ENCODE measurements around the gene BNC1. TPM values are rescaled to one million over a fixed set of nuclear protein-coding genes. Genes with fewer than 3 reads are reported as not detected.

The BNC1 gene
- total RNA-seq, 1 donor from 2014 or later: 0.67 TPM

- no peak overlapping the region for H3K4me3 Mint-ChIP-seq (ENCODE audit: low read depth)
- peaks cover 8% of the 10 kb centered on the region for H3K4me1 Mint-ChIP-seq (ENCODE audit: low read depth)
- DNase-seq (ENCODE audit: low spot score, unreplicated experiment): no peak
- no peak overlapping the region for H3K27ac Mint-ChIP-seq
- peaks cover 3% of the 10 kb centered on the region for H3K27me3 Mint-ChIP-seq
- TF ChIP-seq CTCF (IDR thresholded peaks at IDR 0.05; ENCODE audit: unreplicated experiment): no peak
- H3K36me3 Mint-ChIP-seq (ENCODE audit: insufficient read depth): no peaks in the 10 kb centered on the region
- no peaks in the 10 kb centered on the region for H3K9me3 Mint-ChIP-seq (ENCODE audit: low read depth)
These were observed 38.2 kb upstream of the BNC1 start for GRCh38 chr15:83322691-83323090.

- peaks cover 3% of the 10 kb centered on the region for H3K27me3 Mint-ChIP-seq
- no peak overlapping the region for H3K4me3 Mint-ChIP-seq (ENCODE audit: low read depth)
- no peaks in the 10 kb centered on the region for H3K36me3 Mint-ChIP-seq (ENCODE audit: insufficient read depth)
- no peak overlapping the region for H3K27ac Mint-ChIP-seq
- DNase-seq (ENCODE audit: low spot score, unreplicated experiment): no peak
- TF ChIP-seq CTCF (IDR thresholded peaks at IDR 0.05; ENCODE audit: unreplicated experiment): no peak
- H3K4me1 Mint-ChIP-seq (ENCODE audit: low read depth): peaks cover 8% of the 10 kb centered on the region
- no peaks in the 10 kb centered on the region for H3K9me3 Mint-ChIP-seq (ENCODE audit: low read depth)
These were observed 37.6 kb upstream of the BNC1 start for GRCh38 chr15:83322061-83322460.

GRCh38 chr15:83320844-83321243, 36.4 kb upstream of the BNC1 start:
- Mint-ChIP-seq H3K4me1 (ENCODE audit: low read depth) (peaks cover 8% of the 10 kb centered on the region), H3K4me3 (ENCODE audit: low read depth) (no peak overlapping the region), H3K36me3 (ENCODE audit: insufficient read depth) (no peaks in the 10 kb centered on the region), H3K27ac (no peak overlapping the region), H3K9me3 (ENCODE audit: low read depth) (no peaks in the 10 kb centered on the region), H3K27me3 (peaks cover 3% of the 10 kb centered on the region)
- no peak for DNase-seq (ENCODE audit: low spot score, unreplicated experiment)
- no peak for TF ChIP-seq CTCF (IDR thresholded peaks at IDR 0.05; ENCODE audit: unreplicated experiment)

- Mint-ChIP-seq H3K27me3 (no peaks in the 10 kb centered on the region), H3K27ac (no peak overlapping the region), H3K4me1 (ENCODE audit: low read depth) (peaks cover 8% of the 10 kb centered on the region), H3K36me3 (ENCODE audit: insufficient read depth) (no peaks in the 10 kb centered on the region), H3K9me3 (ENCODE audit: low read depth) (no peaks in the 10 kb centered on the region), H3K4me3 (ENCODE audit: low read depth) (no peak overlapping the region)
- no peak for DNase-seq (ENCODE audit: low spot score, unreplicated experiment)
- no peak for TF ChIP-seq CTCF (IDR thresholded peaks at IDR 0.05; ENCODE audit: unreplicated experiment)
These were observed 35.9 kb upstream of the BNC1 start for GRCh38 chr15:83320404-83320803.

- no peaks in the 10 kb centered on the region for H3K9me3 Mint-ChIP-seq (ENCODE audit: low read depth)
- DNase-seq (ENCODE audit: low spot score, unreplicated experiment): no peak
- no peak overlapping the region for H3K4me3 Mint-ChIP-seq (ENCODE audit: low read depth)
These were observed 35.3 kb upstream of the BNC1 start for GRCh38 chr15:83319771-83320170.

More at GRCh38 chr15:83319771-83320170, 35.3 kb upstream of the BNC1 start:
- no peak for TF ChIP-seq CTCF (IDR thresholded peaks at IDR 0.05; ENCODE audit: unreplicated experiment)
- Mint-ChIP-seq H3K27ac (no peak overlapping the region), H3K27me3 (no peaks in the 10 kb centered on the region), H3K36me3 (ENCODE audit: insufficient read depth) (no peaks in the 10 kb centered on the region), H3K4me1 (ENCODE audit: low read depth) (peaks cover 8% of the 10 kb centered on the region)
